HepG2 (cell line): Measurements from ENCODE around the gene CTNND2. TPM values are rescaled to one million over a fixed set of nuclear protein-coding genes. Genes with fewer than 3 reads are reported as not detected.

ENCODE experiments used
- ATAC-seq: fragments of 200-7000 bp; cut with Tn5 transposase; 3 replicates; pipeline ENCODE4 v1.9.1; 2020; ENCODE audit warnings: mild to moderate bottlenecking, moderate library complexity
- BruUV-seq: library from RNA; stranded (reverse); fragments of 400-500 nt; replicated peaks from 2 replicates; lab custom pipeline; 2021; lab: Mats Ljungman, UMichigan
- CTCF ChIA-PET: fragments of 300-600 bp; formaldehyde crosslinking; extraction: SDS; loops from one replicate; lab custom pipeline; 2021; ENCODE audit warnings: low total read pairs, inconsistent platforms, low intra/inter-chr PET ratio; lab: Yijun Ruan, JAX
- POLR2A ChIA-PET: fragments of 350-600 bp; sonication (Branson Sonifier 250); formaldehyde crosslinking; loops from one replicate; lab custom pipeline; 2020; ENCODE audit warnings: antibody characterized with exemption, inconsistent platforms; lab: Yijun Ruan, JAX
- DNase-seq: peaks from one replicate; pipeline ENCODE4 v3.0.0-alpha.2; 2015; ENCODE audit warnings: low spot score
- FAIRE-seq: peaks from 3 replicates; lab custom pipeline; 2011; peaks lifted over from hg19 to GRCh38; lab: Jason Lieb, UNC
- H2AFZ ChIP-seq: one replicate; pipeline ENCODE4 v1.6.1; 2011; ENCODE audit warnings: low read length, inconsistent platforms
- H3K27ac ChIP-seq: fragments of 300-600 bp; 3 replicates; pipeline ENCODE4 v1.8.0; 2011; ENCODE audit warnings: mixed run types, mild to moderate bottlenecking, mixed read lengths, low read length, inconsistent platforms; ENCODE audit not compliant: insufficient read depth; ENCODE audit errors: extremely low read length
- H3K27me3 ChIP-seq, 2 experiments: fragments of 200-600 bp in 1 of 2; 2 replicates in 1 of 2; 3 replicates in 1 of 2; pipeline versions ENCODE4 v1.6.0 to v1.8.0; 2011; ENCODE audit warnings: low read length in 2 of 2, mild to moderate bottlenecking in 2 of 2, moderate library complexity in 2 of 2, inconsistent platforms in 1 of 2; ENCODE audit not compliant: insufficient read depth in 2 of 2, control insufficient read depth in 1 of 2
- H3K36me3 ChIP-seq, 2 experiments: fragments of 200-600 bp in 1 of 2; replicated peaks in 1 of 2; 2 replicates in 1 of 2; 3 replicates in 1 of 2; pipeline versions ENCODE4 v1.5.1 to v1.8.0; 2011; ENCODE audit warnings: low read length in 2 of 2, inconsistent platforms in 1 of 2; ENCODE audit not compliant: insufficient read depth in 2 of 2, control insufficient read depth in 1 of 2
- H3K4me1 ChIP-seq: 2 replicates; pipeline ENCODE4 v1.5.1; 2012; ENCODE audit warnings: low read length, inconsistent platforms; ENCODE audit not compliant: insufficient read depth
- H3K4me2 ChIP-seq: 2 replicates; pipeline ENCODE4 v1.6.0; 2011; ENCODE audit warnings: low read depth, low read length, inconsistent platforms
- H3K4me3 ChIP-seq, 3 experiments: fragments of 200-600 bp in 1 of 3; sonication (generic), shearing (Covaris generic) in 1 of 3; replicated peaks in 1 of 3; 2 replicates each; pipeline ENCODE4 v1.5.1; 2011 to 2016; ENCODE audit warnings: low read length in 3 of 3, inconsistent platforms in 2 of 3, low read depth in 2 of 3, mild to moderate bottlenecking in 2 of 3, control low read depth in 1 of 3, mixed read lengths in 1 of 3; ENCODE audit not compliant: insufficient read depth in 1 of 3
- H3K79me2 ChIP-seq: one replicate; pipeline ENCODE4 v1.6.1; 2011; ENCODE audit warnings: low read length, inconsistent platforms; ENCODE audit not compliant: insufficient read depth
- H3K9ac ChIP-seq: 2 replicates; pipeline ENCODE4 v1.6.0; 2011; ENCODE audit warnings: mild to moderate bottlenecking, low read depth, low read length, inconsistent platforms; ENCODE audit not compliant: insufficient read depth
- H3K9me3 ChIP-seq: 2 replicates; pipeline ENCODE4 v1.5.1; 2012; ENCODE audit warnings: mild to moderate bottlenecking, low read length
- H4K20me1 ChIP-seq: 2 replicates; pipeline ENCODE4 v1.6.0; 2011; ENCODE audit warnings: inconsistent platforms, mild to moderate bottlenecking, low read length, moderate library complexity; ENCODE audit not compliant: insufficient read depth
- CTCF ChIP-seq: sonication (generic); formaldehyde crosslinking; IDR thresholded peaks from 2 replicates; pipeline ENCODE4 v1.5.0; 2020; ENCODE audit warnings: mild to moderate bottlenecking, missing genetic modification reagents, moderate library complexity
- HDAC2 ChIP-seq: sonication (generic); formaldehyde crosslinking; IDR thresholded peaks from 2 replicates; pipeline ENCODE4 v1.4.0; 2020; ENCODE audit warnings: missing genetic modification reagents
- MAFK ChIP-seq, 2 experiments: IDR thresholded peaks in 1 of 2; conservative IDR thresholded peaks in 1 of 2; 2 replicates each; pipeline ENCODE4 v1.6.1; 2011; ENCODE audit warnings: improper control_type of control experiment in 2 of 2, low read length in 2 of 2
- MTA1 ChIP-seq: sonication (generic); formaldehyde crosslinking; IDR thresholded peaks from 2 replicates; pipeline ENCODE4 v1.4.0; 2020; ENCODE audit warnings: missing genetic modification reagents, mild to moderate bottlenecking, borderline replicate concordance
- MXD4 ChIP-seq: IDR thresholded peaks from 2 replicates; pipeline ENCODE4 v1.6.1; 2016; ENCODE audit warnings: mild to moderate bottlenecking, missing biosample characterization, missing genetic modification reagents
- STAG1 ChIP-seq: sonication (generic); formaldehyde crosslinking; IDR thresholded peaks from 2 replicates; pipeline ENCODE4 v1.4.0; 2020; ENCODE audit warnings: missing genetic modification reagents
- ZNF33B ChIP-seq: sonication (generic); formaldehyde crosslinking; IDR thresholded peaks from 2 replicates; pipeline ENCODE4 v1.5.1; 2020; ENCODE audit warnings: mild to moderate bottlenecking, missing genetic modification reagents
- ZNF484 ChIP-seq: sonication (generic); formaldehyde crosslinking; IDR thresholded peaks from 2 replicates; pipeline ENCODE4 v1.5.1; 2020; ENCODE audit warnings: mild to moderate bottlenecking, low read depth, missing genetic modification reagents, borderline replicate concordance
- ZNF788 ChIP-seq: sonication (generic); formaldehyde crosslinking; IDR thresholded peaks from 2 replicates; pipeline ENCODE4 v1.5.0; 2020; ENCODE audit warnings: mild to moderate bottlenecking, missing genetic modification reagents, borderline replicate concordance
- ZNF878 ChIP-seq: sonication (generic); formaldehyde crosslinking; IDR thresholded peaks from 2 replicates; pipeline ENCODE4 v1.8.1; 2023; ENCODE audit warnings: mild to moderate bottlenecking, missing genetic modification reagents, moderate library complexity
- WGBS: methylation state at CpG from one replicate; pipeline ENCODE4 v1.1.6; 2017; ENCODE audit warnings: low lambda C conversion rate; 5-methylcytosine and 5-hydroxymethylcytosine counted together
- in situ Hi-C: cut with HindIII; loops from 2 replicates; pipeline ENCODE4 v1.10.0; 2017; ENCODE audit warnings: low pct_unique_long_range_greater_than_20kb; ENCODE audit not compliant: extremely low pct_ligation_motif_present
- intact Hi-C: fragments of 100-400 bp; cut with micrococcal nuclease; formaldehyde crosslinking; loops from one replicate; pipeline ENCODE4 v1.10.0; 2022; ENCODE audit not compliant: unreplicated experiment
- polyA plus RNA-seq, 8 experiments: library from polyadenylated mRNA; depleted of rRNA in 3 of 8; stranded (reverse) in 7 of 8; unstranded in 1 of 8; fragments of >200 nt; fragmentation: Illumina TruSeq in 4 of 8; extraction: Trizol in 4 of 8; gene quantifications; 2 replicates each; pipeline versions ENCODE4 v1.2.1 to v1.2.3, GENCODE V29; 2011 to 2016; ENCODE audit warnings: low read depth in 4 of 8, missing spikeins in 1 of 8, mixed read lengths in 1 of 8; ENCODE audit not compliant: insufficient read depth in 1 of 8
- total RNA-seq, 5 experiments: library from RNA; depleted of rRNA; stranded (reverse); fragments of >200 nt; fragmentation: Illumina TruSeq; extraction: Trizol; gene quantifications; 2 replicates each; pipeline ENCODE4 v1.2.3, GENCODE V29; 2016; ENCODE audit warnings: low read depth in 1 of 5

Gene CTNND2
- total and polyA plus RNA-seq, 2 of the 13 experiments (the other 11 are each of a cell fraction or from before 2014, with no cell fraction given), result not detected

DNA sequence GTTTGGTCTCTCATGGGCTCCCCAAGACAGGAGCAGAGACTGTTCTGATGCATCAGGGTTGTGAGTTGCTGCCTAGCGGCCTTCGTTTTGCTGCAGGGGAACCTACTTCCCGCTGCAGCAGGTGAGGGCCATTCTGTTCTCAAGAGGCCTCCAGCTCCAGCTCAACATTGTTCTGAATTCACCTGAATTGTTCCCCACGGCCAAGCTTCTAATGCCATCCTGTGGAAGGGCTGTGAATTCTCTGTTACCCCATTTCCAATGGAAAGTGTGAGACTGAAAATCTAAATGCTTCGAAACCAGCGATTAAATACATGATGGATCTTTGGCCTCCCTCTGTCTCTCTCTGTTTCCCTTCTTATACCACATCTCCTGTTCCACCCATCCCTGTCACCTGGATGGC, 794.1 kb downstream of the CTNND2 start:
- in situ Hi-C loops, result no loop called here
- WGBS, result 49% methylated on average over 3 of the region's 6 CpGs
- CTCF ChIA-PET, result no interaction called here
- Histone ChIP-seq H3K36me3 (no peaks in the 10 kb centered on the region), H3K79me2 (no peaks in the 10 kb centered on the region), H3K27ac (no peak overlapping the region), H4K20me1 (no peaks in the 10 kb centered on the region), H2AFZ (no peak overlapping the region), H3K4me2 (no peak overlapping the region), H3K4me3 (no peak overlapping the region), H3K9me3 (no peaks in the 10 kb centered on the region), H3K27me3 (no peaks in the 10 kb centered on the region; a peak in 1 of 5 replicates)
- DNase-seq (no peak), FAIRE-seq (no peak), ATAC-seq (no peak)
- no TSS peak for BruUV-seq
- intact Hi-C loops, result no loop called here
- TF ChIP-seq HDAC2 (CRISPR knock-in tag) (no peak), ZNF484 (CRISPR knock-in tag) (no peak), MXD4 (CRISPR knock-in tag) (no peak), MTA1 (CRISPR knock-in tag) (no peak), STAG1 (CRISPR knock-in tag) (peak; percentile 23; the same call in 1 of the 2 replicates), ZNF878 (CRISPR knock-in tag) (no peak), CTCF (CRISPR knock-in tag) (0 out of 2 replicates have a peak, but pooled peaks have one; percentile 12), ZNF33B (CRISPR knock-in tag) (no peak), MAFK (conservative IDR thresholded peaks at IDR 0.05 in 1 of 2, IDR thresholded peaks at IDR 0.05 in 1 of 2; ENCODE audit: low read length in 2 of 2) (no peak), ZNF788 (CRISPR knock-in tag) (no peak)
- TF ChIP-seq, all 625 proteins: peak for 2
- Histone ChIP-seq H3K9ac (no peak overlapping the region), H3K4me1 (no peaks in the 10 kb centered on the region)
- POLR2A ChIA-PET, result no interaction called here
